Nephron (organoid): Measurements from ENCODE around the gene REPIN1.

Source experiments
- H3K27ac Mint-ChIP-seq, 3 experiments: 2 replicates each; pipeline ENCODE4 v1.8.0; 2020; ENCODE audit warnings: mixed read lengths in 3 of 3, mild to moderate bottlenecking in 2 of 3, moderate library complexity in 1 of 3
- H3K27me3 Mint-ChIP-seq: 2 replicates; pipeline ENCODE4 v1.8.0; 2021; ENCODE audit warnings: low read depth, mild to moderate bottlenecking, moderate library complexity, mixed read lengths
- H3K36me3 Mint-ChIP-seq: 2 replicates; pipeline ENCODE4 v1.8.0; 2020; ENCODE audit warnings: low read depth, mixed read lengths
- H3K4me1 Mint-ChIP-seq: 2 replicates; pipeline ENCODE4 v1.8.0; 2020; ENCODE audit warnings: mixed read lengths
- H3K4me3 Mint-ChIP-seq, 3 experiments: 2 replicates each; pipeline ENCODE4 v1.8.0; 2020; ENCODE audit warnings: mild to moderate bottlenecking in 3 of 3, mixed read lengths in 3 of 3, moderate library complexity in 2 of 3
- H3K9me3 Mint-ChIP-seq: 2 replicates; pipeline ENCODE4 v1.8.0; 2020; ENCODE audit warnings: mixed read lengths
- TF ChIP-seq, protein P1 (sequence below), 3 experiments: fragments of 200-600 bp; sonication (generic); IDR thresholded peaks; one replicate each; pipeline ENCODE4 v1.5.0; 2021; ENCODE audit warnings: antibody characterized with exemption in 3 of 3; ENCODE audit not compliant: unreplicated experiment in 3 of 3

Gene REPIN1

DNA sequence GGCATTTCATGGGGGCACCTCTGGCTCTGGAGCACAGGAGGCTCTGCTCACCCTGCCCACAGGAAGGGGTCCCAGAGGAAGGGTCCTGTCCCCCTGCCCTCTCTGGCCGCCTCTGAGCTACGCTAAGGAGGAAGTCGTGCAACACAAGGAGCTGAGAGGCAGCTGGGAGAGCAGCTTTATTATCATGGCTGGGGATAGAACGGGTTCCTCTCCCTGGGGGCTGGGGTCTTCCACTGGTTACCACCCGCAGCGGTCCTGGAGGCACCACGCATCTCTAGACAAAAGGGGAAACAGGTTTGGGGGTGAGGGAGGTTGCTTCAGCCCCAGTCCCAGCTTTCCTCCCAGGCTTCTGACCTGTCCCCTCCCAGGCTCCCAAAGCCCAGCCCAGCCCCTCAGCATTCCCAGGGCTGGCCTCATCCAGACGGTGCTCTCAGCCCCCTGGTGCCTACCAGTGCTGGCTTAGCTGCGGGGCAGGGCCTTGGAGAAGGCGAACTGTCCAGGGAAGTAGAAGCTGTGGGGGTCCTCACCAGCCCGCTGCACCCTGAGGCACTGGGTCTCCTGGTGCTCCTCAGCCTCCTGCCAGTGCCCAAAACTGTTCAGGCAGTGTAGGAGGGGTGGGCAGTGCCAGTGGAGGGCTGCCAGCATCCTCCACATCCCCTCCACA, 30.3 kb upstream of the REPIN1 start:
- peak overlapping the region in 2 of 3 experiments; percentile 13 to 15 for H3K27ac Mint-ChIP-seq
- no peaks in the 10 kb centered on the region for H3K36me3 Mint-ChIP-seq
- peak overlapping the region in 1 of 3 experiments; percentile 53 for H3K4me3 Mint-ChIP-seq
- H3K27me3 Mint-ChIP-seq, result peaks cover 24% of the 10 kb centered on the region
- TF ChIP-seq, protein P1, sequence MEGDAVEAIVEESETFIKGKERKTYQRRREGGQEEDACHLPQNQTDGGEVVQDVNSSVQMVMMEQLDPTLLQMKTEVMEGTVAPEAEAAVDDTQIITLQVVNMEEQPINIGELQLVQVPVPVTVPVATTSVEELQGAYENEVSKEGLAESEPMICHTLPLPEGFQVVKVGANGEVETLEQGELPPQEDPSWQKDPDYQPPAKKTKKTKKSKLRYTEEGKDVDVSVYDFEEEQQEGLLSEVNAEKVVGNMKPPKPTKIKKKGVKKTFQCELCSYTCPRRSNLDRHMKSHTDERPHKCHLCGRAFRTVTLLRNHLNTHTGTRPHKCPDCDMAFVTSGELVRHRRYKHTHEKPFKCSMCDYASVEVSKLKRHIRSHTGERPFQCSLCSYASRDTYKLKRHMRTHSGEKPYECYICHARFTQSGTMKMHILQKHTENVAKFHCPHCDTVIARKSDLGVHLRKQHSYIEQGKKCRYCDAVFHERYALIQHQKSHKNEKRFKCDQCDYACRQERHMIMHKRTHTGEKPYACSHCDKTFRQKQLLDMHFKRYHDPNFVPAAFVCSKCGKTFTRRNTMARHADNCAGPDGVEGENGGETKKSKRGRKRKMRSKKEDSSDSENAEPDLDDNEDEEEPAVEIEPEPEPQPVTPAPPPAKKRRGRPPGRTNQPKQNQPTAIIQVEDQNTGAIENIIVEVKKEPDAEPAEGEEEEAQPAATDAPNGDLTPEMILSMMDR (IDR thresholded peaks at IDR 0.05; ENCODE audit: unreplicated experiment in 3 of 3), result no peak
- H3K9me3 Mint-ChIP-seq, result peaks cover under 1% of the 10 kb centered on the region
- H3K4me1 Mint-ChIP-seq, result peaks cover 54% of the 10 kb centered on the region

DNA sequence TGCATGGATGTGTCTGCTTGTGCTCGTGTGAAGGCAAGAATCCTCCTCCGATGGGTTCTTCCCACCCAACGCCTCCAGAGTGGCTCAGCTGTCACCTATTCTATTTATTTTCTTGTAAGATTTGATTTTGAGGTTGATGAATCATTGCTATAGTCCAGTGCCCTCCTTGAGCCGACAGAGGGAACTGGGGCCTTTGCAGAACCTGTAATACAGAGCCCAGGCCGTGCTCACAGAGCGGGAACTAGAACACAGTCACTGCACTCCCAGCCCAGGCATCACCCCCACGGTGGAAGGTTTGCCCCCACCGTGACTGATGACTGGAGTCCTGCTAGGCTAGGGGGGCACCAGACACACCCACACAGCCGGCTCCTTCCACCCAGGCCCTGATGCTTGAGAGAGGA, 29.2 kb upstream of the REPIN1 start:
- Mint-ChIP-seq H3K36me3 (no peaks in the 10 kb centered on the region), H3K27ac (peak overlapping the region; percentile 23 to 55 (median 48))

DNA sequence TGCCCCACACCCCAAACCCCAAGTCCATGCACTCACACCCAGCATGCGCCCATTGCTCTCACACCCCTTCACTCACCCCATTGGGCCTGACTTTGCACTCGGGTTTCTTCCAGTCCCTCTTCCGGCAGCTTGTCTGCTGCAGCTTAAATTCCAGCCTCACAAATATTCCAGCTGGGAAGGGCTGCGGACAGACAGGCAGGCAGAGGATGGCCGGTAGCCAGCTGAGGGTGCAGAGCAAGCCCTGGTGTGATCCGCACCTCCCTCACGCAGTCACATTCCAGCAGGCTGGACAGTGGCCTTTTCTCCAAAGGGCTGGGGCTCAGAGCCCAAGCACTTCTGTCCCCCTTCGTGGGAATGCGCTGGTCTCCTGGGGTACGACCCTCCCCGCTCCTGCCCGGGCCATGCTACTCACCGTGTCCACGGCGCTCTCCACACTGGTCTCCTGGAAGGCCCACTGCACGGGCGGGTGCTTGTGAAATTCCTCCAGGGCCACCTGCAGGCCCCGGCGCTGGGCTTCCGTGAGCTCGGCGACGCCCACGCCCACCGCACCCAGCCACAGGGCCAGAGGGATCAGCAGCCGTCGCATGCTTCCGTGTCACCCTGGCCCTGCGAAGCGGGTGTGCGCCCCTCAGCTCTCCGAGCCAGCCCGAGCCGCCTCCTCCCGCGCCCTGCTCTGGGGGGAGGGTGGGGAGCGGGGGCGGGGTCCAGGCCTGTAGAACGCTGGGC, 28.4 kb upstream of the REPIN1 start:
- TF ChIP-seq, protein P1 (IDR thresholded peaks at IDR 0.05; ENCODE audit: unreplicated experiment in 3 of 3), result no peak
- Mint-ChIP-seq H3K4me1 (peaks cover 50% of the 10 kb centered on the region), H3K36me3 (no peaks in the 10 kb centered on the region), H3K4me3 (peak overlapping the region; percentile 82 to 88 (median 82)), H3K27ac (peak overlapping the region; percentile 23 to 55 (median 48)), H3K9me3 (peaks cover 7% of the 10 kb centered on the region), H3K27me3 (peaks cover 29% of the 10 kb centered on the region)

More for the DNA sequence above, 29.2 kb upstream of the REPIN1 start:
- peaks cover 7% of the 10 kb centered on the region for H3K9me3 Mint-ChIP-seq
- TF ChIP-seq, protein P1 (IDR thresholded peaks at IDR 0.05; ENCODE audit: unreplicated experiment in 3 of 3), result no peak
- H3K27me3 Mint-ChIP-seq, result peaks cover 29% of the 10 kb centered on the region
- H3K4me1 Mint-ChIP-seq, result peaks cover 54% of the 10 kb centered on the region
- H3K4me3 Mint-ChIP-seq, result peak overlapping the region; percentile 67 to 78 (median 72)

DNA sequence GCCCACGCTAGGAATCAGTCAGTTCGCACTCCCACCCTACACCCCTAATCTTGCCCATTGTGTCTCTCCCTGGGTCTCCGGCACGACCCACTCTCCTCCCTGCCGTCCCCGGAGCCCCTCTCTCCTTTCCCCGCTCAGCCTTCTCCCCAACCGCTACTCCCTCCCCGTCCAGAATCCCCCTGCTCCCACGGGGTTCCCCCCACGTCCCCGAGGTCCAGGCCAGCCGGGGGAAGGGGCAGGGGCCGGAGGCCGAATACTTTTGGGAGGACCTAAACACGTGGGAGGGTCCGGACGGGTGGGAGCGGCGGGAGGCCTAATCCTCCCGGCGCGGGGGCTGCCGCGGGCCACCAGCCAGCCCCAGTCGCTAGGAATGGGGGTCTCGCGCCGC, 27.8 kb upstream of the REPIN1 start:
- Mint-ChIP-seq H3K4me3 (peak overlapping the region; percentile 86 to 88 (median 87)), H3K9me3 (peaks cover 7% of the 10 kb centered on the region), H3K4me1 (peaks cover 43% of the 10 kb centered on the region), H3K27me3 (peaks cover 29% of the 10 kb centered on the region), H3K36me3 (no peaks in the 10 kb centered on the region), H3K27ac (peak overlapping the region in 1 of 3 experiments; percentile 63)
- TF ChIP-seq, protein P1 (IDR thresholded peaks at IDR 0.05; ENCODE audit: unreplicated experiment in 3 of 3), result no peak

DNA sequence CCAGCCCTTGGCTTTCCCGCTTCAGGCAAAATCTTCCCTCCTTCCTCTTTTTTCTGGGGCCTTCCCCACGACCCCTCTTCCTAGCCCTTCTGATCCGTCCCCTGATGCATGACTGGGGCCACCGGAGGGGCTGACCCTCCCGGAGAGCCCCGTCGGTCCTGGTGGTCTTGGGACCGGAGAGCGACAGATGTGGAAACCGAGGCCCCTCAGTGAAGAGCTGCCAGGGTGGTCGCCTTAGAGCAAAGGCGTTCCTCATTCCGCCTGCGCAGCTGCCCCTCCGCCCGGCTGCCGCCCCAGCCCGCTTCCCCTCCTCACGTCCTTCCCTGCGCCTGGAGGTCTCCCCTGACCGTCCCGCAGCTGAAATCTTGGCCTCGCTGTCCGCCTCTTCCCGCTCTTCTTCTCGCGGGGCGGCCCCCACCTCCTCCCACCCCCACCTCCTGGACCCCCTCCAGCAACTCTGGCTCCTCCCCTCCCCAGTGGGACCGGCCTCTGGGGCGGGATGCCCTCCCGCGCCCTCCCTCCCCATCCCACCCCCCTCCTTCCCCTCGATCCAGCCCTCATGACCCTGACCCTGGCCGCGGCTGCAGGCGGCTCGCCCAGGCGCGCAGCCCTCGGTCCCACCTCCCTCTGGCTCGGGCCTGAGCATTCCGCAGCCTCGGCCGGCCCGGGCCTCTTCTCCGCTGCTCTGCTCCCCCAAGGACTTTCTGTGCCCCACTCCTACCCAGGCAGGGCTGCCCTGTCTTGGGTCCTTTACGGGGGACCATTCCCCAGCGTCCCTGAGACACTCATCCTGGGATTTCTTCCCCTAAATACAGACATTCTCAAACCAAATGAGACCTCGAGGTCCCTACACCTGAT, 27.1 kb upstream of the REPIN1 start, which contains the start of gene RARRES2:
TSS of gene RARRES2 (minus strand) at position 367 of the 858 bp plus-strand sequence. CDS start 1,020 bp downstream, outside the sequence.
- TF ChIP-seq, protein P1 (IDR thresholded peaks at IDR 0.05; ENCODE audit: unreplicated experiment in 3 of 3), result no peak
- Mint-ChIP-seq H3K27me3 (peaks cover 29% of the 10 kb centered on the region), H3K4me1 (peaks cover 37% of the 10 kb centered on the region), H3K27ac (peak within 1 kb of the TSS; percentile 64 to 78 (median 76)), H3K9me3 (peaks cover 7% of the 10 kb centered on the region), H3K36me3 (no peaks in the 10 kb centered on the region), H3K4me3 (peak within 1 kb of the TSS; percentile 86 to 88 (median 87))
